Ovary (tissue), 3 donors: Measurements from ENCODE around the gene SLC39A11.

Experiments used
- EP300 ChIP-seq: sonication (generic); formaldehyde crosslinking; IDR thresholded peaks from one replicate; pipeline ENCODE4 v1.6.1; 2017; ENCODE audit warnings: antibody characterized with exemption
- POLR2A ChIP-seq: fragments of 450-650 bp; IDR thresholded peaks from one replicate; pipeline ENCODE4 v1.6.1; 2017; ENCODE audit warnings: antibody characterized with exemption, mild to moderate bottlenecking, moderate library complexity
- TF ChIP-seq, protein P1 (sequence below), 3 donors: fragments of 450-650 bp in 2 of 3; fragments of 200-600 bp in 1 of 3; IDR thresholded peaks; one replicate each; pipeline versions ENCODE4 v1.5.1 to v1.8.0; 2016 to 2022; ENCODE audit warnings: antibody characterized with exemption in 3 of 3, mild to moderate bottlenecking in 1 of 3
- donor health status: DM: no; HTN: no; CAD: no.

DNA sequence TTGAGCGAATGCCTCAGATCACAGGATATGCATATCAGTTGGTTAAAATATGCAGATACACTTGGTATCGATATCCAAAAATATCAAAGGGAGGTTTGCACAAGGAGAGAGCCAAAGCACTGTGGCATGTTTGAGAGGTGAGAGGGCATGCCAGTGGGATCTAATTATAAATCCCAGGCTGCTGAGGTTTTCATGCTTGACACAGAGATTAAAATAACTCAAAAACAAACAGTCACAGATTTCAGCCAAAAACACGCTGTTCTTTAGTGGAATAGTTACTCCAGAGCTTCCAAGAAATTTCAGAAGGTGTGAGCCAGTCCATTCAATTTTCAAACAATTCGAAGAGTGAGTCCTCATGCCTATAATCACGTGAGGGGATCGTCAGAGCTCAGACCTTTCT, 493.8 kb downstream of the SLC39A11 start:
- TF ChIP-seq, protein P1, sequence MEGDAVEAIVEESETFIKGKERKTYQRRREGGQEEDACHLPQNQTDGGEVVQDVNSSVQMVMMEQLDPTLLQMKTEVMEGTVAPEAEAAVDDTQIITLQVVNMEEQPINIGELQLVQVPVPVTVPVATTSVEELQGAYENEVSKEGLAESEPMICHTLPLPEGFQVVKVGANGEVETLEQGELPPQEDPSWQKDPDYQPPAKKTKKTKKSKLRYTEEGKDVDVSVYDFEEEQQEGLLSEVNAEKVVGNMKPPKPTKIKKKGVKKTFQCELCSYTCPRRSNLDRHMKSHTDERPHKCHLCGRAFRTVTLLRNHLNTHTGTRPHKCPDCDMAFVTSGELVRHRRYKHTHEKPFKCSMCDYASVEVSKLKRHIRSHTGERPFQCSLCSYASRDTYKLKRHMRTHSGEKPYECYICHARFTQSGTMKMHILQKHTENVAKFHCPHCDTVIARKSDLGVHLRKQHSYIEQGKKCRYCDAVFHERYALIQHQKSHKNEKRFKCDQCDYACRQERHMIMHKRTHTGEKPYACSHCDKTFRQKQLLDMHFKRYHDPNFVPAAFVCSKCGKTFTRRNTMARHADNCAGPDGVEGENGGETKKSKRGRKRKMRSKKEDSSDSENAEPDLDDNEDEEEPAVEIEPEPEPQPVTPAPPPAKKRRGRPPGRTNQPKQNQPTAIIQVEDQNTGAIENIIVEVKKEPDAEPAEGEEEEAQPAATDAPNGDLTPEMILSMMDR (IDR thresholded peaks at IDR 0.05), result no peak
- TF ChIP-seq POLR2A (no peak), EP300 (no peak)
